DND-41 (cell line): Measurements from ENCODE around the gene LHPP.
A peak's percentile ranks its signal among the peaks of the same experiment; 100 is the strongest.

Experiments
- ATAC-seq: fragments of 200-7000 bp; cut with Tn5 transposase; 3 replicates; pipeline ENCODE4 v1.9.1; 2021; ENCODE audit warnings: low read depth; ENCODE audit not compliant: insufficient read depth
- DNase-seq: peaks from one replicate; pipeline ENCODE4 v3.0.0-alpha.2; 2020
- H2AFZ ChIP-seq: 2 replicates; pipeline ENCODE4 v1.6.0; 2012; ENCODE audit warnings: low read depth, low read length
- H3K27ac ChIP-seq: 2 replicates; pipeline ENCODE4 v1.5.1; 2012; ENCODE audit warnings: low read length, inconsistent platforms
- H3K27me3 ChIP-seq: fragments of 200-600 bp; sonication (generic); 2 replicates; pipeline ENCODE4 v1.6.0; 2012; ENCODE audit warnings: low read length, mild to moderate bottlenecking, inconsistent platforms; ENCODE audit not compliant: insufficient read depth, poor library complexity
- H3K36me3 ChIP-seq: 2 replicates; pipeline ENCODE4 v1.5.1; 2012; ENCODE audit warnings: low read length, inconsistent platforms; ENCODE audit not compliant: insufficient read depth
- H3K4me1 ChIP-seq: 2 replicates; pipeline ENCODE4 v1.5.1; 2012; ENCODE audit warnings: mild to moderate bottlenecking, low read length; ENCODE audit not compliant: insufficient read depth
- H3K4me2 ChIP-seq: 2 replicates; pipeline ENCODE4 v1.6.0; 2012; ENCODE audit warnings: mild to moderate bottlenecking, moderate library complexity, low read length, inconsistent platforms; ENCODE audit not compliant: insufficient read depth
- H3K4me3 ChIP-seq, 2 experiments: fragments of 200-600 bp in 1 of 2; shearing (Covaris generic) in 1 of 2; 2 replicates each; pipeline ENCODE4 v1.5.1; 2012 to 2016; ENCODE audit warnings: inconsistent platforms in 2 of 2, low read length in 2 of 2, mild to moderate bottlenecking in 2 of 2, low read depth in 1 of 2, moderate library complexity in 1 of 2
- H3K79me2 ChIP-seq: 2 replicates; pipeline ENCODE4 v1.6.0; 2012; ENCODE audit warnings: low read length, inconsistent platforms; ENCODE audit not compliant: insufficient read depth
- H3K9ac ChIP-seq: 2 replicates; pipeline ENCODE4 v1.6.0; 2012; ENCODE audit warnings: low read depth, mild to moderate bottlenecking, inconsistent platforms, low read length, moderate library complexity
- H3K9me3 ChIP-seq: 2 replicates; pipeline ENCODE4 v1.5.1; 2012; ENCODE audit warnings: low read length, moderate library complexity, mild to moderate bottlenecking, inconsistent platforms; ENCODE audit not compliant: insufficient read depth, severe bottlenecking
- H4K20me1 ChIP-seq: 2 replicates; pipeline ENCODE4 v1.6.0; 2012; ENCODE audit warnings: low read length; ENCODE audit not compliant: insufficient read depth
- CTCF ChIP-seq: IDR thresholded peaks from 2 replicates; pipeline ENCODE4 v1.5.1; 2012; ENCODE audit warnings: borderline replicate concordance, low read length, moderate library complexity, mild to moderate bottlenecking; ENCODE audit not compliant: poor library complexity, severe bottlenecking; ENCODE audit errors: extremely low read depth
- EZH2 ChIP-seq: IDR thresholded peaks from 3 replicates; pipeline ENCODE4 v1.6.1; 2012; ENCODE audit warnings: borderline replicate concordance, low read depth, mild to moderate bottlenecking, moderate library complexity, low read length, inconsistent platforms; ENCODE audit not compliant: severe bottlenecking

Gene LHPP

GRCh38 chr10:124458473-124458872 lies 3.1 kb upstream of the LHPP start:
- Histone ChIP-seq H3K9me3 (no peaks in the 10 kb centered on the region), H3K4me1 (peaks cover 14% of the 10 kb centered on the region), H3K4me2 (no peak overlapping the region), H3K36me3 (no peaks in the 10 kb centered on the region), H3K27me3 (peaks cover 16% of the 10 kb centered on the region), H4K20me1 (no peaks in the 10 kb centered on the region), H2AFZ (no peak overlapping the region), H3K79me2 (peaks cover 5% of the 10 kb centered on the region), H3K4me3 (no peak overlapping the region), H3K9ac (no peak overlapping the region), H3K27ac (no peak overlapping the region)
- DNase-seq (no peak), ATAC-seq (no peak)
- no peak for TF ChIP-seq EZH2
- no peak for TF ChIP-seq CTCF

GRCh38 chr10:124458889-124459288 lies 2.7 kb upstream of the LHPP start:
- DNase-seq = no peak
- H3K79me2 ChIP-seq = peaks cover 5% of the 10 kb centered on the region
- ATAC-seq = no peak

GRCh38 chr10:124459395-124459794 lies 2.2 kb upstream of the LHPP start:
- Histone ChIP-seq H3K27me3 (peaks cover 15% of the 10 kb centered on the region), H3K27ac (no peak overlapping the region), H3K4me1 (peaks cover 16% of the 10 kb centered on the region), H3K4me3 (no peak overlapping the region), H3K79me2 (peaks cover 5% of the 10 kb centered on the region), H3K4me2 (no peak overlapping the region), H3K9ac (no peak overlapping the region), H3K36me3 (no peaks in the 10 kb centered on the region), H2AFZ (no peak overlapping the region), H4K20me1 (no peaks in the 10 kb centered on the region), H3K9me3 (no peaks in the 10 kb centered on the region)
- no peak for DNase-seq
- ATAC-seq = no peak
- no peak for TF ChIP-seq EZH2
- no peak for TF ChIP-seq CTCF

More at GRCh38 chr10:124458889-124459288, 2.7 kb upstream of the LHPP start:
- Histone ChIP-seq H3K27ac (no peak overlapping the region), H2AFZ (peak overlapping the region; percentile 30; the same call in 1 of the 2 replicates), H3K4me2 (no peak overlapping the region), H3K9me3 (no peaks in the 10 kb centered on the region), H3K4me1 (peaks cover 14% of the 10 kb centered on the region), H3K4me3 (no peak overlapping the region), H3K36me3 (no peaks in the 10 kb centered on the region), H3K27me3 (peaks cover 16% of the 10 kb centered on the region), H3K9ac (no peak overlapping the region), H4K20me1 (no peaks in the 10 kb centered on the region)
- TF ChIP-seq CTCF = no peak
- TF ChIP-seq EZH2 = no peak

- H3K9me3 ChIP-seq = no peaks in the 10 kb centered on the region
- H3K27me3 ChIP-seq = peaks cover 9% of the 10 kb centered on the region
- H3K4me3 ChIP-seq = no peak overlapping the region
- H3K27ac ChIP-seq = no peak overlapping the region
- no peak overlapping the region for H3K9ac ChIP-seq
- no peak overlapping the region for H3K4me2 ChIP-seq
- no peaks in the 10 kb centered on the region for H3K36me3 ChIP-seq
- H3K4me1 ChIP-seq = peaks cover 17% of the 10 kb centered on the region
- peaks cover 5% of the 10 kb centered on the region for H3K79me2 ChIP-seq
- no peak for ATAC-seq
- H4K20me1 ChIP-seq = peaks cover 4% of the 10 kb centered on the region; the same call in 1 of the 2 replicates
- H2AFZ ChIP-seq = no peak overlapping the region; the same call in 1 of the 2 replicates
- no peak for DNase-seq
- TF ChIP-seq CTCF = no peak
- TF ChIP-seq EZH2 = no peak
Observed at GRCh38 chr10:124460144-124460543, 1.5 kb upstream of the LHPP start.
